NCI-H2227 treated with DMSO at 0.1 percent for 48 hours (cell line): ENCODE measurements around the gene GBX1.

Source experiments
- DNase-seq: peaks from one replicate; lab custom pipeline; 2025; lab: John Stamatoyannopoulos, UW

The GBX1 gene

DNA sequence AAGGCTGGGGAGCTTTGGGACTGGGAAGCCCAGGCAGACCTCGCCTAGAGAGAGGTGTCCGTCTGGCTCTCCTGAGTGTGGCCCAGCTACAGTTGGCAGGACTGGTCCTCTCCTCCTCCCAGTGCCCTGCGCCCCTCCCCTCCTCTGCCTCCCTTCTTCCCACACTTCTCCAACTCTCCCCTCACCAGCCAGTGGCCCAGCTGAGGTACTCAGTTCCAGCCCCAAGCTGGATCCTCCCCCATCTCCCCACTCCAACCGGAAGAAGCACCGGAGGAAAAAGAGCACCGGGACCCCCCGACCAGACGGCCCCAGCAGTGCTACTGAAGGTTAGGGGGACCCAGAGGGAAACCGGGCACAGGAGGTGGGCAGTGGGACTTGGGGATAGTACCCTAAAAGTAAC is 27.7 kb downstream of the GBX1 start:
- DNase-seq = no peak

DNA sequence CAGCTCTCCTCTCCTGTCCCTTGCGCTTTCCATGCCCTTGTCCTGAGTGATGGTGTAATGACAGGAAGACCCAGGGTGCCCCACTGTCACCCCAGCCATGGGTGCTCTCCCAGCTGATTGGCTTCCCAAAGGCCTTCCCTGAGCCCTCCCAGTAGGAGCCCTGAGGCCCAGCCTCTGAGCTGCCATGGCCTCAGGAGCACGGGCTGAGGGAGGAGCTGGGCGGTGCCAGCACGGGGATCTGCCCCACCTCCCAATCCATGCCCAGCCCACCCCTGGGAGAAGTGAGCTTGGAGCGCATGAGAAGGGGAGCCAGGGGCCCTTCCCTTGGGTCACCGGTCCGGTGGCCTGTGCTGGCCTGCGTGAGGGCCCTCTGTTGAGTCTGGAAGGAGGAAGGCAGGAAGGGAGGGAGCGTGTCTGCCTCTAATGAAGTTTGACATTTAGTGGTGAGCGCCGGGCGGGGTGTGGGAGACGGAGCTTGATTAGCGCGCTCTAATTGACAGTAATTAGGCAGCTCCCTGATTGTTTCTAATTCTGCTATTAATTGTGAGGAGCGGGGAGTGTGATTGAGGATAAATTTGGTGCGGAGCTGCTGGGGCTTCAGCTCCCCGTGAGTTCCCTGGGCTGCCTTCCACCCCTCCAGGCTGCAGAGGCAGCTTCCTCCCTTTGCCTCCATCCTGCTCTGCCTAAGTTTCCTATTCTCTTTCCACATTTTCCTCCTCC is 28.3 kb downstream of the GBX1 start:
- DNase-seq = no peak

DNA sequence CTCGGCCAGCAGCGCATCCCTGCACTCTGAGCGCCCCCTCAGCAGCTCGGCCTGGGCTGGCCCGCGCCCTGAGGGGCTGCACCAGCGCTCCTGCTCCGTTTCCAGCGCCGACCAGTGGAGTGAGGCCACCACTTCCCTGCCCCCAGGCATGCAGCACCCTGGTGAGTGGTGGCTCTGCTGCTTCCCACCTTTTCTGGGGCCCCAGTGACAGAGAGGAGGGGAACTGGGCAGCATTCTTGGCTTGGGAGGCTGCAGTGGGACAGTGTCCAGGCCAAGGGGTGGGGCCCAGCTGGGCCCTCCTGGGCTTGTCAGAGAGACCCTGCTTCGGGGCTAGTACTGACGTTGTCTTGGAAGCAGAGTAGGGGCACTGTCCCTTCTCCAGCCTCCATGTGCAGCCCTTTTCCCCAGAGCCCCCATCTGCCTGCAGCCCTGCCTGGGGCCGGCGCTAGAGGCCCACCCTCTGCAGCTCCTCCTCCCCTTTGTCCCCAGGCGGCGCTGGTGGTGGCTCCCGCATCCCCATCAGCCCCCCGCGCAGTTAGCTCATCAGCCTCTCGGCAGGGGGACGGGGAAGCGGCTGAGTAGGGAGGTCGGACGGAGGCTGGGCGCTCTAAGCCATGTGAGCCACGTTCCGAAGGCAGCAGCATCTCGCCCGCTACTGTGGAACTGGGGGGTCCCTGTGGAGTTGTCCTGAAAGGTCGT is 29.2 kb downstream of the GBX1 start:
- no peak for DNase-seq

DNA sequence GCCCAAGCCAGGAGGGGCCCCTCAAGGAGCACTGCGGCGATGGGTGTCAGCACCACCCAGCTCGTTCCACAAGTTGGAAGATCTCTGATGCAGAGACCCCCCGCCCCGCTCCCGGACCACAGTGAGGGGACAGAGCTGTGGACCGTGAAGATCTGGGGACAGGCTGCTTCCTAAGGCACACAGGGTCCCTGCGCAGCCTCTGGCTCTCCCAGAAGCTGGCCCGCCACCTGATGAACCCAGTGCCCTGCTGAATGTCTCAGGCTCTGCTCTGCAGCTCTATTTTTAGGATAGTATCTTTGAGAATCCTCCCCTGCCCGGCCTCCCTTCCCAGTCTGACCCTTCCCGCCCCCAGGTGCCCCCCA is 29.7 kb downstream of the GBX1 start:
- DNase-seq = no peak

DNA sequence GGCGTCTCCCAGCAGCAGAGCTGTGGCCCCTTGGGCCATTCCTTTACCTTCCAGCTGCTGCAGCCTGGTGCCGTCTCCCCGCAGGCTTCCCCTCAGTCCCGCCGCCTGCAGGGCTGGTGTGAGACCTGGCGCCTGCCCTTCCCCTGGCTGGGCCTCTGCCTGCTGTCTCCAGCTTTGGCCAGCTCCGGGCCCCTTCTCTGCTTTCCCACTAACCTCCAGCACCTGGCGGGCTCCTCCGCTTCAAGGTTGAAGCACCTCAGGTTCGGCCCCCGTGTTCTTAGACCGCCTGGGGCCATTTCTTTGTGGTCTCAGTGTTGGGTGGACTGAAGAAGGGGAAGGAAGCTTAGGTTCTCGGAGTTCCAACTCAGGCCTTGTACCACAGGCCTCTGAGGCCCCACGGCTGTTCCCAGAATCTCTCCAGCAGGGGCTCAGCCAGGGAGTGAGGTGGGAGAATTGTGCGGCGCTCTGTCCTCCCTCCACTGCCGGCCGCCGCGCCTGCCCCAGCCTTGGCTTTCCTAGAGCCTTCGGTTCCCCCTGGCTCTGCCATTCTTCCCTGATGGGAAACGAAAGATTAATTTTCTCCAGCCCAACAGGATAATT is 30.3 kb downstream of the GBX1 start:
- DNase-seq = no peak

DNA sequence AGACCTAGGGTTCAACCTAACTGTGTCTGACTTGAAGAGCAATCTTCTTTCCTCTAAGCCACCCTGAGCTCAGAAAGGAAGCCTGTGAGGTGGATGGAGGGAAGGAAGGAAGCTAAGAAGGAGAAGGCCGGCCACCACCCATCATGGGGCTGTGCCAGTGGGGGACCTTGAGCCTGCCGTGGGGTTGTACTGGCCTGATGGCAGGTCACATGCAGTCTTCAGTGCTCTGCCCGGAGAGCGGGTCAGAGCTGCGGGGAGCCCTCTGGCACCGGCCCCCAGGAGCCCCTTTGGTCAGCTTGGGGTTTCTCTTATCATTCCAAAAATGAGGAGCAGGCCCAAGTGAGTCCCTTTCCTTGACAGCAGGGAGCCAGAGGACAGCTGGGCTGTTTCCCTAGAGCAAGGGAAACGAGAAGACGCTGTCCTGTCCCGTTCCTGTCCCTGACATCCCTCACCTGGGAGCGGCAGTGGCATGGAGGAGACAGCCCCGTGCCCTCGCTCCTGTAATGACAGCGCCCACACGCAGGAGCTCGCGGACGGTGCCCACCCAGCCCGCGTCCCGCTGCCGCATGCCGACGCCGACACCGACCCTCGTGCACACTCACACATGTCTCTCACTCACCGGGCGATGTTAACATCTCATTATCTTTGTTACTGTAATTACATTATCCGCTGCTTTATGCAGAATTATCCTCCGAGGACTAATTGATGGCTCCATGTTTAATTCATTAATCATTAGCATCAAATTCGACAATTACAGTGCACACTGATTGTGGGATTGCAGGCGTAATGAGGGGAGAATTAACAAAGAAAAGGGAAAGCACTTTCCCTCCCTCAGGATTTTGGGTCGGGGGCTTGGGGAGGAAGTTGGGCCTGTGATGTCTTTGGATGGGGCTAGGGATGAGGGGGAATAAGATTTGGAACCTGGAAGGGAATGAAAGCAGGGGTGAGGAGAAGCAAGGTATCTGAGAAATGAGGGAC is 31.3 kb downstream of the GBX1 start:
- no peak for DNase-seq

DNA sequence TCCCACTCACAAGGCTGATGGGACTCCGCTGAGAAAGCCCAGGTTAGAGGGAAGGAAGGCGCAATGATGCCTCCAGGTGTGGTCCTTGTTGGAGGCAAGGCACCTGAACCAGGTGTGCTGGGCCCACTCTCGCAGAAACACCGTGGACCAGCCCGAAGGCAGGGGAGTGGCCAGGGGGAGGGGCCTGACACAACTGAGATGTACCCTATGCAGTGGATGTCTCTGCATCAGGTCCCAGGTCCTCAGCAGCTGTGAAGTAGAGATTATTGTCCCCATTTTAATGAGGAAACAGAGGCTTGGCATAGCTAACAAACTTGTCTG is 32.0 kb downstream of the GBX1 start:
- DNase-seq = no peak

DNA sequence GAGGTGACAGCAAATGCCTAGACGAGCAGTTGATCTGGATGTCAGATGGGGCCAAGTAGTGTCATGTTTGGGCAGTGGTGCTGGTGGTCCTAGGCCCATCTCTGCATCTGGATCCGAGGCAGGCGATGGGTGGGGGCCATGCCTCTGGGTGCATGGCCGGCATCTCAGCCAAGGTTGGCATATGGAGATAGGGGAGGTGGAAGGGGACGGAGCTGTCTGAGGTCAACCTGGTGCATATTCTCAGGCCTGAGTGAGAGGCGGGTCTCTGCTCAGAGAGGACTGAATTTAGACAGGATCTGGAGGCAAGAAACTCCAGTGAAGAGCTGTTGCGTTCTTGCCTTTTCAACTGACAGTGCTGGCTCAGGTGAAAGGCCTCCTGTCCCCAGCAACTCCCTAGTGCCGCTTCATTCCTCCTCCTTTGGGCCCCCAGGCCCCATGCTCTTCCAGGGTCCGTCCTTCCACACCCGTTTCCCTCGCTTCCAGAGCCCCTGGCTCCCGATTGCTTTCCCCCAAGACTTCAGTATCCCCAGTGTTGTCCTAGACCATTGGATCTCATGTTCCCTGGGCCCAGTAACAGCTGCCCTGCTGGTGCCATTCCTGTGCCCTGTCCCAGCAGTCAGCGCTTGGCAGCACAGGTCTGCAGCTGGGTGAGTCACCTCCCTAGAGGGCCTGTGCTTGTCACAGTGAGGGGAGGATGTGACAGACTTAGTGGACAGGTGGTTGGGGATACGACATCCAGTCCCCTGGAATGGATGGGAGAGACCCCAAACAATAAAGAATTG is 32.6 kb downstream of the GBX1 start:
- DNase-seq = no peak

DNA sequence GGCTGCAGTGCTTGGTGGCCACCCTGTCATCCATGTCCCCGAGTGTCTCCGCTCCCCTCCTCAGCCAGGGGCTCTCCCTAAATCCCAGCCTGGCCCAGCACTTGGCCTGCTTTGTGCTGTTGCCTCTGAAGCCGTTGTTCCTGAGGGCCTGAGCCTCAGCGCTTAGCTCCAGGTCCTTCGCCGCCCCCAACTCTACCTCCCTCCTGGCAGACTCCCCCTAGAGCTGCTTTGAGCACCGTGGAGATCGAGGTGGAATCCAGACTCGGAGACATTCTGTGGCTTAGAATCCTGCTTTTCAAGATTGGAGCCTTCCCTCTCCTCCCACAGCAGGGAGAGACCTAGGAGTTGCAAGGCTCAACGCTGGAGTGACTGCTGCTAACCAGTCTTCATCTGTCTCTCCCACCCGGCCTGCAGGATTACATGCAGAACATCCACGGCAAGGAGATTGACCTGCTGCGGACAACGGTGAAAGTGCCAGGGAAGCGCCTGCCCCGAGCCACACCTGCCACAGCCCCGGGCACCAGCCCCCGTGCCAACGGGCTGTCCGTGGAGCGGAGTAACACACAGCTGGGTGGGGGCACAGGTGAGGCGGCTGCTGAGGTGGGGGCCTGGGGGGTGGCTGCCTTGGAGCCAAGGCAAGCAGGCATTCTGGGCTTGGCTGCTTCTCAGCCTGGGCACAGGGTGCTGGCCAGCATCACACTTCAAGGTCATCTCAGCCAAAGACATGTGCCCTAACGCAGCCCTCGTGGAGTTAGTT is 33.3 kb downstream of the GBX1 start:
- no peak for DNase-seq

DNA sequence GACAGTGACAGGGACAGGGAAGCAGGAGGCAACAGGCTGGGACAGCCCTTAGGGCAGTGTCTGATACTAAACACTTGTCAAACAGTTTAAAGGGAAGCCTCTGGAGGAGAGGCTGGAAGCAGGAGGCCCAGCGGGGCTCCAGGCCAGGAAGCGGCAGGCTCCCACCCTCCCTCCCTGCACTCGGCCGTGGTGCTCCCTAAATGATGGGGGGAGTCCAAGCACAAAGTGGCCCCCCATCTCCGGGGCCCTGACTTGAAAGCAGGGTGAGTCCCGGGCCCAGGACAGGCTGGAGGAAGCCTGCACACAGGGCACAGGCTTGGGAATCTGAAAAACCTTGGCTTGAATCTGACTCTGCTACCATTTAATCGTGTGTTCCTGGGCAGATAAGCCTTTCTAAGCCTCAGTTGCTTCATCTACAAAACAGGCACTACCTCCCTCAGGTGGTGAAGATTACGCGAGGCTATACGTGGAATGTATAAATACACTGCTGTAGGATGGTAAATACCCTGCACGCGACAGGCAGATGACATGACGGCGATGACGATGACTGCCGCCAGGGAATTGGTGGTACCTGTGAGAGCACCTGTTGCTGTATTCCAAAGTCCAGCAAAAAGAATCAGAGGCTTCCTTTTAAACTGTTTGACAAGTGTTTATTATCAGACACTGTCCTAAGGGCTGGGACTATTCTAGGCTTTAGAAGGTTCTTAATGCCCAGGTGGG is 34.1 kb downstream of the GBX1 start:
- DNase-seq = no peak

DNA sequence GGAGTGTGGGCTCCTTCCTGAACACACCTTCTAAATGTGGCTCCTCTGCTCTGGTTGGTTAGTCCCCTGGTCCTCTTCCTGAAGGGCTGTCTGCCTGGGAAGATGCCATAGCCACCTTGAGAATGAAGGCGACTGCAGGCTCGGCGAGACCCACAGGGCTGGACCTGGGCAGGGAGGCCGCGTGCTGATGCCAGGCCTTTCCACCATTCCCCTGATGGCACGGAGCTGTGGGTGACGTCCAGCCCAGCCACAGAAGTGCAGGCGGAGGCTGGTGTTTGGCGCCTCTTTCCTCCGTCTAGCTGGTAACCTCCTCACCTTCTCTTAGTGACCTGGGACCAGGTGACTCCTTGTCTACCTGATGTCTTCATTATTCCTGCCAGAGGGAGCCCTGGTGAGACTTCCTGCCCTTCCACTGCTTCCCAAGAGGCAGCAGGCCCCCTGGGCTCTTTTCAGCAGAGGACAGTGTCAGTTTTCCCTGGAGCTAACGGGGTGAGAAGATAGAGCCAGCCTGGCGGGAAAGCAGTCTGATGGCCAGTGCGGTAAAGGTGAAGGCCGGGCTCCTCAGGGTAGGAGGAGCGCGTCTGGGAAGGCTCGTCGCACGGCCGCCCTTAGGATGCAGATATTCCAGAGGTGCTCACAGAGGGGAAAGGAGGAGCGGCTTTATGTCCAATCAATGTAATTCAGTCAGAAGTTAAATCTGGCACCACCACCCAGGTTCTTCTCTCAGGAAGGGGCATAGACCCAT is 34.9 kb downstream of the GBX1 start:
- DNase-seq = no peak

DNA sequence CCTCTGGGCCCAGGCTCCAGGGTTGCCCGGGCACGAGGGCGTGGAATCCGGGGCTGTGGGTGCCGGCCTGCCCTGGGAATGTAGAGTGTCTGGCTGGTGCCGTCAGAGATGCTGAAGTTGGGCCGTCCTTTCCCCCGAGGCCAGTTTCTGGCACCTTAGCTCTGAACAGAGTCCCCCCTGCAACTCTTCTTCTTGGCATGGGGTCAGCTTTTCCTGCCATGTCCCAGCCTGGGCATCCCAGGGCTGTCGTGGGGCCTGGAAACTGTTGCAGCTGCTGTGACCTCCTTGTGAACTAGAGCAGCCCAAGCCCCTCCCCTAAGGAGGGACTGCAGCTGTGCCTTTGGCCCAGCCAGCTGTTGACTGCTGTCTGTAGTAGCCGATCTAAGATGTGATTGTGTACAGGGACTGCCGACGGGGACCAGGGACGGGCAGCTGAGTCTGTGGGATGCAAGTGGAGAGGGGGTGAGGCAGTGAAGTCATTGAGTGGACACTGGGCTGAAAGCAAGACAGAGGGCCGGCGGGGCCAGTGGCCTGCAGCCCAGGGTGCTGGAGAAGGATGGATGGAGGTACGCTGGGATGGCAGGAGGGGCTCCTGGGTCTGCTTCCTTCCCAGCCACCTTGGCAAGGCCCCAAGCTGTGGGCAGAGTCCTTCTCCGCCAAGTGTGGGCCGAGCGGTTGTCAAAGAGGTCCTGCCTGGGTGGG is 35.8 kb downstream of the GBX1 start:
- no peak for DNase-seq

DNA sequence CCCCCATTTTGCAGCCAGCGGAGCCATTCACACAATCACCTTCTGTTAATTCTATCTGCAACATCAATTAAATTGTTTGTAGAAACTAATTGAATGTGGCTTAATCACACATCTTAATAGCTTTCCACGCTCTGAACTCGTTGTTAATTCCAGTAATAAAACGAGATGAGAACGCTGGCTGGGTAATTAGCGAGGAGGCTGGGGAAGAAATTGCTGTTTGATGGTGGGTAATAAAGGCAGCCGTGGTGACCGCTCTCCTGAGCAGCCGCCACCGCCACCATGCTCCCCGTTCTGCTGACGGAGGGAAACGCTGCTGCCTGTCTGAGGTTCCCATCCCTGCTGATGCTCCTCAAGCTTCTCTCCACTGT is 36.3 kb downstream of the GBX1 start:
- no peak for DNase-seq

DNA sequence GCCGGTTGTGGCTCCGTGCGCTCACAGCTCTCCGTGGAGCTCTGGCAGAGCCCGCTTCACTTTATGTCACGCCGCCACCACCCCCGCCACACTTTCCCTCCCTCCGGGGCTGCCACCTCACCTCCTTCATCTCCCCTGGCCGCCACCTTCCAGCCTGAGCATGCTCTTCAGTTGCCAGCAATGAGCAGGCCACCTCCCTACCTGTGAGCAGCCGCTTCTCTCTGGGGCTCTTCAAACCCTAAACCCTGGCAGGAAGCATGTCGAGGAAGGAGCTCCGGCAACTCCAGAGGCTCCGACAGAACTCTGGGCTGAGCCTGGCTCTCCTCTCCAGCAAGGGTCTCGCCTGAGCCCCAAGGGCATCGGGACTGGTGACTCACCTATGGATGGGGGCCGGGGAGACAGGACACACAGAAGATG is 36.7 kb downstream of the GBX1 start:
- no peak for DNase-seq

DNA sequence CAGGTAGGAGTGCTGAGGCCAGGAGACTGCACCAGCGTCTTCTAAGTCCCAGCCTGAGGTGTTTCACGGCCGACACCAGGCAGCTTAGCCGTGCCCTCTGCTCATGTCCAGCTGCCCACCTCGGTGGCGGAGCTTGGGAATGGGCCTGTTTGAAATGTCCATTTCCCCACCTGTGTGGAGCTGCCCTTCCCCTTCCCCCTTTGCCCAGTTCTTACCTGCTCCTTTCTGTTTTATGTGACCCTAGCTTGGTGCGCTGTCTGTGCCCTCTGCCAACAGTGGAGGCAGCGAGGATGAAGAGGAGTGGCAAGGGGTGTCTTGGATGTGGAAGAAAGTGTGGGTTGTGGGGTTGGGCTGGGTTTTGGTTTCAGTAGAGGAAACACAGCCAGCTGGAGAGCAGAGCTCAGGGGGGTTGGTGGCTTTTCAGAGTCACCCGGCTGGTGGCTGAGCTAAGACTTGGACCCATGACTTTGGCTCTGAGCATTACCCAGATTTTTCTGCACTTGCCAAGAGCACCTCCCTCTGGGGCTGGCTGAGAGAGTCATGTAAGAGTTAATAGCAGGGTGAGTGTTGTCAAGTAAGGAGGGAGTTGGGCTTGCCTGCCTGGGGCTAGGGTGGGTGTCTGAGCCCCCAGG is 37.4 kb downstream of the GBX1 start:
- no peak for DNase-seq

DNA sequence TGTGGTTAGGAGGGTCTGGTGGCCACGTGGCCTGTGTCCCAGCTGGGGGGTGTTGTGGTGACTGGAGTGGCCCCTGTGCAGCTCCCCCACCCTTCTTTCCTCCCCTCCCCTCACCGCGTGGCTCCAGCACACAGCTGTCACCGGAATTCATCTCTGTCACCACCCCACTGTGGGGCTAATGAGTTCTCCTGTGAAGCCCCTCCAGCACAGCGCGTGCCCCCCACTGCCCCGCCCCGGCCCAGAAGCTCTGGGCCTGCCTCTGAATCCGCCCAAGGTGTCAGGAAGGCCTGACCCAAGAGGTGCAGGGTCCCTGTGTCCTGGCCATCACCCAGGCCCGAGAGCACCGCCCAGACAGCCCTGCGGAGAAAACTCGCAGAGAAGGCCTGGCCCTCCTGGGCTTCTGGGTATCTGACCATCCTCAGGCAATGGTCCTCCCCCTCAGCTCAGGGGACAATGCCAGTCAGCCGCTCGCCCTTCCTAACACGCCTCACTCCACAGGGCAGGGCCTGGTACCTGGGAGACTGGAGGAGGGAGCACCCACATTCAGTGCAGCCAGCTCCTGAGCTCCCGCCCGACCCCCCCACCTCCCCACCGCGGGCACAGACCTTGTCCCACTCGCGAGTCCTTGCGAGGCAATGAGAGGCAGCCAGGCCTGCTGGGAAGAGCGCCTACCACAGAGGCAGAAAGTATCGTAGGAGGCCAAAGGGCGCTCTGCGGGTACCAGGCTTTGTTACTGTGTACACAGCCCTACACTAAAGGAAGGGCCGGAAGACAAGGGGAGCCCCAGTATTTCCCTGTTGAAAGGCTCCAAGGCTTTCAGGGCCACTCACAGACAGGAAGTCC is 38.2 kb downstream of the GBX1 start:
- no peak for DNase-seq

DNA sequence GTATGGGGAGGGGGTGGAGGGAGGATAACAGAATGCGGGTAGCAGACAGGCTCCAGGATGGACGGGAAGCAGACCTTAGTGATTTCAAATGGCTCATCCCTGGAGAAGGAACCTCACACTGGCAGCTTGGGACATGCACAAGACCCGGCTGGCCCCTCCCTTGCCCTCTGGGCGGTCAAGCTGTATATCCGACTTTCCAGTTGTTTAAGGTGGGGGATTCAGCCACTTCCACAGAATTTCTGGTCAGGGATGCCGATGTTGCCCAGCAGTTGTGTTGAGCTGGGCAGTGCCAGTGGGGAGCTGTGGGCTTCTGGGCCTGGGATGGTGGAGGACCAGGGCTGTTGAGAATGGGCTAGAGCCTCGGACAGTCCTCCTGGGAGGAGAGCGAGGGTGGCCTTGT is 38.8 kb downstream of the GBX1 start:
- no peak for DNase-seq

DNA sequence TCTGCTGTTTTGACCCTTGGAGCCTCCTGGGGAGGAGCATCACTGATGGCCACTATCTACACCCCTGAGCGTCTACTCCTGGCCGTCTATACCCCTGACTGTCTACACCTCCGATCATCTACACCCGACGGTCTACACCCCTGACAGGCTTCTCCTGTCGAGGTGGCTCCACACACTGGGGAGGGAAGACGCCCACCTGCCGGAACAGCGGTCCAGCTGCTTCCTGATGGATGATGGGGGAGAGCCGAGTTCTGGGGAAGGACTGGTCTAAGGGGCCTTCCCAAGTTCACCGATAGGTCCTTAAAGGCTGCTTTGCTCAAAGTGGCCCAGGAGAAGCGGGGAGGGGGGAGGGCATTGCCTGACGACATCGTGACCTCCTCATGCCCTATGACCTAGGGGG is 39.4 kb downstream of the GBX1 start:
- no peak for DNase-seq
